Activated CD8-positive, alpha-beta T cell treated with anti-CD3 and anti-CD28 coated beads for 36 hours (primary cell): Measurements from ENCODE around the gene CFAP298. TPM values are rescaled to one million over a fixed set of nuclear protein-coding genes. Genes with fewer than 3 reads are reported as not detected.

Experiments used
- ATAC-seq: fragments of 200-7000 bp; cut with Tn5 transposase; one replicate; pipeline ENCODE4 v1.10.0; 2021; ENCODE audit warnings: mild to moderate bottlenecking, moderate library complexity
- CTCF ChIA-PET: fragments of 350-600 bp; sonication (Branson Sonifier 250); formaldehyde crosslinking; loops from one replicate; lab custom pipeline; 2021; ENCODE audit warnings: antibody characterized with exemption; lab: Charles Lee
- POLR2A ChIA-PET: fragments of 350-600 bp; sonication (Branson Sonifier 250); formaldehyde crosslinking; loops from one replicate; lab custom pipeline; 2021; ENCODE audit warnings: antibody characterized with exemption; lab: Charles Lee
- DNase-seq: peaks from one replicate; pipeline ENCODE4 v3.0.0-alpha.2; 2020
- H3K27ac Mint-ChIP-seq: one replicate; pipeline ENCODE4 v1.8.0; 2021; ENCODE audit warnings: mild to moderate bottlenecking, mixed read lengths
- H3K27me3 Mint-ChIP-seq: one replicate; pipeline ENCODE4 v1.8.0; 2021; ENCODE audit warnings: mixed read lengths
- H3K36me3 Mint-ChIP-seq: one replicate; pipeline ENCODE4 v1.8.0; 2021; ENCODE audit warnings: low read depth, mixed read lengths
- H3K4me1 Mint-ChIP-seq: one replicate; pipeline ENCODE4 v1.8.0; 2021; ENCODE audit warnings: low read depth, mixed read lengths
- H3K4me3 Mint-ChIP-seq: one replicate; pipeline ENCODE4 v1.8.0; 2021; ENCODE audit warnings: mild to moderate bottlenecking, moderate library complexity, mixed read lengths
- H3K9me3 Mint-ChIP-seq: one replicate; pipeline ENCODE4 v1.8.0; 2021; ENCODE audit warnings: mixed read lengths
- intact Hi-C: fragments of 100-400 bp; cut with micrococcal nuclease; formaldehyde crosslinking; loops from one replicate; pipeline ENCODE4 v1.10.0; 2022
- total RNA-seq, 2 experiments: library from RNA; stranded (reverse); gene quantifications; one replicate each; pipeline ENCODE4 v1.2.3, GENCODE V29; 2021
- TF ChIP-seq, protein P1 (sequence below): fragments of 200-600 bp; IDR thresholded peaks from one replicate; pipeline ENCODE4 v1.8.0; 2022; ENCODE audit warnings: antibody characterized with exemption, mild to moderate bottlenecking

Gene CFAP298
- total RNA-seq, 2 experiments from 2014 or later, result 36.2 to 39.5 TPM

DNA sequence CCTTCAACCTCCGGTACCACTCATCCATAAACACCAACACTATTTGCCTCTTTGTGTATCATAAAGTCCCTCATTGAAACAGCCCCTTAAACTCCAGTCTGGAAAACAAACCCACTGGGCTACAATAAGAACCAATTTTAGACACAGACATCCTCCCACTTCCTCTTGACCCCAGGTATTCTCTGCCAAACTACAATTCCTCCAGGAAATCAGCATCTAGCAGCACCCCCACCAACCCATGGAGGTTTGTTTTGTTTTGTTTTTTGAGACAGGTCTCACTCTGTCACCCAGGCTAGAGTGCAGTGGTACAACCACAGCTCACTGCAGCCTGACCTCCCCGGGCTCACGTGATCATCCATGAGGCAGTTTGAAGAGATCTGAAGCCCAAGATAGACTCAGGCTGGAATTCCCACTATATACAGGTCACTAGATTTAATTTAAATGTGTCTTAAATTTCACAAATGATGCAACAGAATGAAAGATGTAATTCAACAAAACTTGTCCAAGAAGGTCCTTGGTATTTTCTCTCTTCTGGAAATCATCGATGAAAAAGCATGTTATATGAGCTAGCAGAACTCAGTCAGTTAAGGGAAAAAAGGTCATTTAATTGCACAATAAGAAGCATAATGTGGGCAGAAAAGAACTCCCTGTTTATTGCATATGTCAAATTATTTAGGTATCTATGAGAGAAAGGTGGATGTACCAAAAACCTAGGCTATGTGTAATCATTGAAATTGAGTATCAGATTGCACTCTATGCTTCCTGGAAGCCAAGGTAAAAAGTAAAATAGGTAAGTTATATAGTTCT lies 57.1 kb downstream of the CFAP298 start:
- H3K9me3 Mint-ChIP-seq, result no peaks in the 10 kb centered on the region
- peaks cover 12% of the 10 kb centered on the region for H3K4me1 Mint-ChIP-seq
- ChIA-PET POLR2A (no interaction called here), CTCF (no interaction called here)
- H3K4me3 Mint-ChIP-seq, result no peak overlapping the region
- no peaks in the 10 kb centered on the region for H3K27me3 Mint-ChIP-seq
- ATAC-seq, result no peak
- no peaks in the 10 kb centered on the region for H3K36me3 Mint-ChIP-seq
- TF ChIP-seq, protein P1, sequence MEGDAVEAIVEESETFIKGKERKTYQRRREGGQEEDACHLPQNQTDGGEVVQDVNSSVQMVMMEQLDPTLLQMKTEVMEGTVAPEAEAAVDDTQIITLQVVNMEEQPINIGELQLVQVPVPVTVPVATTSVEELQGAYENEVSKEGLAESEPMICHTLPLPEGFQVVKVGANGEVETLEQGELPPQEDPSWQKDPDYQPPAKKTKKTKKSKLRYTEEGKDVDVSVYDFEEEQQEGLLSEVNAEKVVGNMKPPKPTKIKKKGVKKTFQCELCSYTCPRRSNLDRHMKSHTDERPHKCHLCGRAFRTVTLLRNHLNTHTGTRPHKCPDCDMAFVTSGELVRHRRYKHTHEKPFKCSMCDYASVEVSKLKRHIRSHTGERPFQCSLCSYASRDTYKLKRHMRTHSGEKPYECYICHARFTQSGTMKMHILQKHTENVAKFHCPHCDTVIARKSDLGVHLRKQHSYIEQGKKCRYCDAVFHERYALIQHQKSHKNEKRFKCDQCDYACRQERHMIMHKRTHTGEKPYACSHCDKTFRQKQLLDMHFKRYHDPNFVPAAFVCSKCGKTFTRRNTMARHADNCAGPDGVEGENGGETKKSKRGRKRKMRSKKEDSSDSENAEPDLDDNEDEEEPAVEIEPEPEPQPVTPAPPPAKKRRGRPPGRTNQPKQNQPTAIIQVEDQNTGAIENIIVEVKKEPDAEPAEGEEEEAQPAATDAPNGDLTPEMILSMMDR, result no peak
- intact Hi-C loops, result no loop called here
- no peak for DNase-seq
- no peak overlapping the region for H3K27ac Mint-ChIP-seq

DNA sequence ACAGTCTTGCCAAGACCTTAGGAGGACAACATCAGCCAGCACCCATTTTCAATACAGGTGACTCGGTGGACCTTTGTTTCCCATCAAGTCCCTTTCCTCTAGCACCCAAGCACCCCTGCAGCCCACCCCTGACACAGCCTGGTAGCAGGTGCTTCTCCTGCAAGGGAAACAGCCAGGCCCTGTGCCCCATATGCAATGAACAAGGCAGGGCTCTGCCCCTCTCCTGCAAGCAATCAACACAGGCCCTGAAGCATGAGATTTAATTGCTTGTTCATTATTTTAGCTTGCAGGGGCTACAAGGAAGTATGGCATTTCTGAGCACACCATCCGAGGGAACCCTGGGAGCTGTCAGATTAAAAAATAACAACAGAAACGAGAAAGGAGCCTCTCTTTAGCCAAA lies 62.3 kb downstream of the CFAP298 start:
- ChIA-PET CTCF (interaction anchor here (1.7 kb wide), 1 partner anchor 136 kb away, joined by 4 read pairs; no protein-coding TSS in a partner anchor), POLR2A (no interaction called here)
- no peak for DNase-seq
- ATAC-seq, result no peak
- Mint-ChIP-seq H3K4me1 (peaks cover 10% of the 10 kb centered on the region), H3K9me3 (no peaks in the 10 kb centered on the region), H3K36me3 (no peaks in the 10 kb centered on the region), H3K27ac (no peak overlapping the region), H3K4me3 (no peak overlapping the region), H3K27me3 (no peaks in the 10 kb centered on the region)
- TF ChIP-seq, protein P1, result no peak
- intact Hi-C loops, result no loop called here

DNA sequence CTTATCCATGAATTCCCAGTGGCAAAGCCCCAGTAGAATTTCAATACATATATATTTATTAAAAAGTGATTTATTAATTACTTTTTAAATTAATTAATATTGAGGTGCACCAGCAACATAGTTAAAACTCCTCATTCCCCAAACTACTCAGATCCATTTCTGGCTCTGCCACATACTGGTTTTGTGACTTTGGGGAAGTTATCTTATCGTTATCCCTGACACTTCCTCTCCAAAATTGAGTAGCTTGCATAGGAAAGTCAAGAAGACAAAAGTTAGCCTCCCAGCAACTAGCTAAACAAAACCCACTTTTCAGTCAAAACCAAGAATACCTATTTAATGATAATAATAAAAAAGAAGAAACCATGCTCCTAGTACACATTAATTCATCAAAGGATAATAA lies 62.7 kb downstream of the CFAP298 start:
- ChIA-PET CTCF (interaction anchor here (1.7 kb wide), 1 partner anchor 135 kb away, joined by 4 read pairs; no protein-coding TSS in a partner anchor), POLR2A (no interaction called here)
- ATAC-seq, result no peak

More for the DNA sequence above, 62.7 kb downstream of the CFAP298 start:
- DNase-seq, result no peak
- H3K36me3 Mint-ChIP-seq, result no peaks in the 10 kb centered on the region
- TF ChIP-seq, protein P1, result no peak
- no peak overlapping the region for H3K27ac Mint-ChIP-seq
- no peak overlapping the region for H3K4me3 Mint-ChIP-seq
- no peaks in the 10 kb centered on the region for H3K27me3 Mint-ChIP-seq
- H3K4me1 Mint-ChIP-seq, result peaks cover 7% of the 10 kb centered on the region
- no peaks in the 10 kb centered on the region for H3K9me3 Mint-ChIP-seq
- intact Hi-C loops, result no loop called here

Other genes with a start within 250 kb of the CFAP298 start
- 10 to 100 TPM; 30.9 to 31.8 TPM for gene URB1, start 219.4 kb downstream of the CFAP298 start, total RNA-seq
- 10 to 100 TPM; 11.1 to 13.7 TPM for gene EVA1C, start 199.7 kb downstream of the CFAP298 start, total RNA-seq
- gene TCP10L, start 26.9 kb downstream of the CFAP298 start, total RNA-seq, result under 1 TPM; 0.31 to 0.63 TPM
- 10 to 100 TPM in 1 of 2 experiments, 1 to 10 TPM in 1; 8.7 to 10.9 TPM for gene SYNJ1, start 115.6 kb upstream of the CFAP298 start, total RNA-seq
- gene PAXBP1, start 159.4 kb upstream of the CFAP298 start, total RNA-seq, result 10 to 100 TPM; 51.9 to 52.2 TPM